OCI-LY1 (cell line): ENCODE results near the gene PKN1.

Experiments
- H2AFZ ChIP-seq: fragments of 200-600 bp; sonication (generic), shearing (Covaris generic); 2 replicates; pipeline ENCODE4 v1.6.0; 2014; ENCODE audit warnings: antibody characterized with exemption, mild to moderate bottlenecking, low read length
- H3F3A ChIP-seq: fragments of 200-600 bp; sonication (generic), shearing (Covaris generic); 2 replicates; pipeline ENCODE4 v1.6.0; 2014; ENCODE audit warnings: mild to moderate bottlenecking, antibody characterized with exemption, low read length, moderate library complexity; ENCODE audit not compliant: insufficient read depth
- H3K27ac ChIP-seq: fragments of 200-600 bp; sonication (generic); 2 replicates; pipeline ENCODE4 v1.5.1; 2014; ENCODE audit warnings: low read length, mixed run types, mild to moderate bottlenecking, low read depth; ENCODE audit not compliant: poor library complexity, severe bottlenecking
- H3K27me3 ChIP-seq: fragments of 200-600 bp; sonication (generic); 2 replicates; pipeline ENCODE4 v1.6.0; 2014; ENCODE audit warnings: antibody characterized with exemption, mild to moderate bottlenecking, low read length, moderate library complexity; ENCODE audit not compliant: insufficient read depth
- H3K36me3 ChIP-seq: fragments of 200-600 bp; sonication (generic); 2 replicates; pipeline ENCODE4 v1.6.1; 2014; ENCODE audit warnings: mild to moderate bottlenecking, antibody characterized with exemption, low read length, moderate library complexity, mixed read lengths; ENCODE audit not compliant: insufficient read depth
- H3K4me1 ChIP-seq: fragments of 200-600 bp; sonication (generic); 2 replicates; pipeline ENCODE4 v1.5.1; 2014; ENCODE audit warnings: mild to moderate bottlenecking, low read length, moderate library complexity; ENCODE audit not compliant: insufficient read depth, severe bottlenecking
- H3K4me2 ChIP-seq: fragments of 200-600 bp; sonication (generic), shearing (Covaris generic); 2 replicates; pipeline ENCODE4 v1.6.1; 2014; ENCODE audit warnings: low read length
- H3K4me3 ChIP-seq: fragments of 200-600 bp; sonication (generic); 2 replicates; pipeline ENCODE4 v1.5.1; 2014; ENCODE audit warnings: low read length, low read depth, mild to moderate bottlenecking, mixed read lengths; ENCODE audit not compliant: poor library complexity, severe bottlenecking
- H3K79me2 ChIP-seq: fragments of 200-600 bp; shearing (Covaris generic); 2 replicates; pipeline ENCODE4 v1.6.1; 2016; ENCODE audit warnings: mixed run types, low read length, mixed read lengths; ENCODE audit not compliant: insufficient read depth
- H3K9ac ChIP-seq: fragments of 200-600 bp; sonication (generic), shearing (Covaris generic); 2 replicates; pipeline ENCODE4 v1.6.1; 2014; ENCODE audit warnings: mild to moderate bottlenecking, low read length, mixed read lengths
- H3K9me2 ChIP-seq: fragments of 200-600 bp; sonication (generic), shearing (Covaris generic); 2 replicates; pipeline ENCODE4 v1.6.1; 2014; ENCODE audit warnings: low read depth, mild to moderate bottlenecking, low read length, mixed read lengths
- H3K9me3 ChIP-seq: fragments of 200-600 bp; shearing (Covaris generic); 2 replicates; pipeline ENCODE4 v1.6.1; 2014; ENCODE audit warnings: low read length, mixed read lengths
- H4K20me1 ChIP-seq: fragments of 200-600 bp; sonication (generic), shearing (Covaris generic); 2 replicates; pipeline ENCODE4 v1.6.0; 2016; ENCODE audit warnings: mild to moderate bottlenecking, low read length; ENCODE audit not compliant: insufficient read depth
- CTCF ChIP-seq: fragments of 200-600 bp; sonication (generic), shearing (Covaris generic); IDR thresholded peaks from 2 replicates; pipeline ENCODE4 v1.5.1; 2017; ENCODE audit warnings: mild to moderate bottlenecking, antibody characterized with exemption, low read length, moderate library complexity, mixed read lengths
- EZH2 ChIP-seq: fragments of 200-600 bp; sonication (generic), shearing (Covaris generic); IDR thresholded peaks from 2 replicates; pipeline ENCODE4 v1.8.0; 2017; ENCODE audit warnings: borderline replicate concordance, mixed run types, mild to moderate bottlenecking, antibody characterized with exemption, low read length, moderate library complexity, mixed read lengths

Gene PKN1

GRCh38 chr19:14505488-14506239, 72.6 kb downstream of the PKN1 start:
- H3K27me3 ChIP-seq, result no peaks in the 10 kb centered on the region
- no peaks in the 10 kb centered on the region for H3K9me3 ChIP-seq
- no peak overlapping the region for H2AFZ ChIP-seq
- no peaks in the 10 kb centered on the region for H3K79me2 ChIP-seq
- no peak overlapping the region for H3K4me2 ChIP-seq
- H3K4me1 ChIP-seq, result peaks cover 6% of the 10 kb centered on the region
- H3F3A ChIP-seq, result no peaks in the 10 kb centered on the region
- no peaks in the 10 kb centered on the region for H3K36me3 ChIP-seq
- TF ChIP-seq CTCF, result peak; percentile 82
- TF ChIP-seq EZH2, result no peak
- H3K9ac ChIP-seq, result no peak overlapping the region
- H3K27ac ChIP-seq, result no peak overlapping the region
- H3K4me3 ChIP-seq, result no peak overlapping the region
- no peaks in the 10 kb centered on the region for H4K20me1 ChIP-seq
- no peaks in the 10 kb centered on the region for H3K9me2 ChIP-seq

- H4K20me1 ChIP-seq, result no peaks in the 10 kb centered on the region
- no peak for TF ChIP-seq EZH2
- TF ChIP-seq CTCF, result no peak
- H2AFZ ChIP-seq, result no peak overlapping the region
- H3K36me3 ChIP-seq, result peaks cover 5% of the 10 kb centered on the region
- H3F3A ChIP-seq, result no peaks in the 10 kb centered on the region; the same call in 1 of the 2 replicates
- no peaks in the 10 kb centered on the region for H3K27me3 ChIP-seq
- peaks cover 6% of the 10 kb centered on the region for H3K4me1 ChIP-seq
- H3K79me2 ChIP-seq, result no peaks in the 10 kb centered on the region
- no peaks in the 10 kb centered on the region for H3K9me2 ChIP-seq
- H3K27ac ChIP-seq, result no peak overlapping the region
- no peaks in the 10 kb centered on the region for H3K9me3 ChIP-seq
- H3K4me2 ChIP-seq, result no peak overlapping the region
- H3K4me3 ChIP-seq, result no peak overlapping the region
- no peak overlapping the region for H3K9ac ChIP-seq
These were observed 74.8 kb downstream of the PKN1 start for GRCh38 chr19:14507704-14508542.

DNA sequence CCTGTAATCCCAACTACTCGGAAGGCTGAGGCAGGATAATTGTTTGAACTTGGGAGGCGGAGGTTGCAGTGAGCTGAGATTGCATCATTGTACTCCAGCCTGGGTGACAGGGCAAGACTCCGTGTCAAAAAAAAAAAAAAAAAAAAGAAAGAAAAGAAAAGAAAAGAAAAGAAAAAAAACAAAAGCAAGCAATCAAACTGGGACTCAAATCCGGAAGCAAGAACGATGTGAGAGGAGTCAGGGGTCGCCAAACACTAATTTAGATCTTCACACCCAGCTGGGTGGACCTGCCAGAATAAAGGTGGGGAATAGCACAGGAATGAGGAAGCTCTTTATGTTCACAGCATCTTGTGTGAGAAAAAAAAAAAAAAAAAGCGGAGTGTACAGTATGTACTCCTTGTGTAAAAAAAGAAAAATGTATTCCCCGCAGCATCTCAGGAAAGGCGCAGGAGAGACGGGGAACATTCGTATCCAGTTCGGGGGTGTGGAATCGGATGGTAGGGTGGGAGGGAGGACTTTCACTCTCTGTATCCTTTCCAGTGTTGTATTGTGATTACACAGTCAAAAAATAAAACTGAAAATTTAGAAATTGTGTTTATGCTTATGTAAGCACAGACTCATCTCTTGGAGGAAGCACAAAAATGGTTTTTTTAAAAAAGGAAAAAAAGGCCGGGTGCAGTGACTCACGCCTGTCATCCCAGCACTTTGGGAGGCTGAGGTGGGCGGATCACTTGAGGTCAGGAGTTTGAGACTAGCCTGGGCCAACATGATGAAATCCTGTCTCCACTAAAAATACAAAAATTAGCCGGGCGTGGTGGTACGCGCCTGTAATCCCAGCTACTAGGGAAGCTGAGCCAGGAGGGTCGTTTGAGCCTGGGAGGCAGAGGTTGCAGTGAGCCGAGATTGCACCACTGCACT, 77.5 kb downstream of the PKN1 start:
- Histone ChIP-seq H3K27ac (no peak overlapping the region), H3K9me2 (no peaks in the 10 kb centered on the region), H3K4me1 (peaks cover 14% of the 10 kb centered on the region), H3K4me2 (no peak overlapping the region), H3F3A (peaks cover 6% of the 10 kb centered on the region; the same call in 1 of the 2 replicates), H3K4me3 (no peak overlapping the region), H4K20me1 (no peaks in the 10 kb centered on the region), H2AFZ (no peak overlapping the region), H3K27me3 (no peaks in the 10 kb centered on the region), H3K79me2 (no peaks in the 10 kb centered on the region), H3K9ac (no peak overlapping the region), H3K9me3 (no peaks in the 10 kb centered on the region), H3K36me3 (peaks cover 26% of the 10 kb centered on the region)
- no peak for TF ChIP-seq CTCF
- TF ChIP-seq EZH2, result no peak
